OCI-LY3 (cell line): ENCODE measurements around the gene ANKS1B.

Experiments used
- EZH2phosphoT487 ChIP-seq: fragments of 200-600 bp; shearing (Covaris generic); IDR thresholded peaks from 2 replicates; pipeline ENCODE4 v1.6.1; 2018; ENCODE audit warnings: antibody characterized with exemption, mixed run types, low read depth
- TF ChIP-seq, protein P1 (sequence below): fragments of 200-600, 300-600 bp; sonication (generic); IDR thresholded peaks from 2 replicates; pipeline ENCODE4 v1.5.1; 2014; ENCODE audit warnings: antibody characterized with exemption, low read length, low read depth

DNA sequence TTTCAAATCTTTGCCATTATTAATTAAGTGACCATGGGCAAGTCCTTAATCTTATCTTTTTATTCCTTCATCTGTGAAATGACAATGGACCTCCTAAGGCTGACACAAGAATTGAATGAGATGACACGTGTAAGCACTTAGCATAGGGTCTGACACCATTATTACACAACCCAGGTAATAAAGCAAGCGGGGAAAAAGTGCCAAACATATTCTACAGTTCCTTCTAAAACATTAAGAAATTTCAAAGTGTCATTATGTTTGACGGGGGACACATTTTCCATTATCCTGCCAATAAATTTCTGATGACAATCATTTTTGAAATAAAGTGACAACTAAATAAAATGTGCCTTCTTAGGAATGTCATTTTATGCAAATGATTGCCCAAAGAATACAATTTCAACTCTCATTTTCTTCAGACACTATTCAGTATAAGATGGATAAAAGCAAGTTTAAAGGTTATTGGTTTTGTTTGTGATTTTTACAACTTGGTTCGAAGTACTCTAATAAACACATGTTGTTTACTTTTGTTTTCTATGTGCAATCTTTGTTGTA lies 3.0 kb downstream of the ANKS1B start:
- TF ChIP-seq, protein P1, sequence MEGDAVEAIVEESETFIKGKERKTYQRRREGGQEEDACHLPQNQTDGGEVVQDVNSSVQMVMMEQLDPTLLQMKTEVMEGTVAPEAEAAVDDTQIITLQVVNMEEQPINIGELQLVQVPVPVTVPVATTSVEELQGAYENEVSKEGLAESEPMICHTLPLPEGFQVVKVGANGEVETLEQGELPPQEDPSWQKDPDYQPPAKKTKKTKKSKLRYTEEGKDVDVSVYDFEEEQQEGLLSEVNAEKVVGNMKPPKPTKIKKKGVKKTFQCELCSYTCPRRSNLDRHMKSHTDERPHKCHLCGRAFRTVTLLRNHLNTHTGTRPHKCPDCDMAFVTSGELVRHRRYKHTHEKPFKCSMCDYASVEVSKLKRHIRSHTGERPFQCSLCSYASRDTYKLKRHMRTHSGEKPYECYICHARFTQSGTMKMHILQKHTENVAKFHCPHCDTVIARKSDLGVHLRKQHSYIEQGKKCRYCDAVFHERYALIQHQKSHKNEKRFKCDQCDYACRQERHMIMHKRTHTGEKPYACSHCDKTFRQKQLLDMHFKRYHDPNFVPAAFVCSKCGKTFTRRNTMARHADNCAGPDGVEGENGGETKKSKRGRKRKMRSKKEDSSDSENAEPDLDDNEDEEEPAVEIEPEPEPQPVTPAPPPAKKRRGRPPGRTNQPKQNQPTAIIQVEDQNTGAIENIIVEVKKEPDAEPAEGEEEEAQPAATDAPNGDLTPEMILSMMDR, result no peak
- TF ChIP-seq EZH2phosphoT487, result no peak
